ENCODE measurements around the gene CAP1.
"Not testable (repeated sequence)": the region's sequence is repeated elsewhere in the genome, so short reads cannot be mapped to it uniquely, and the experiment has no call there.

CAP1 gene

GRCh38 chr1:40032240-40032891 lies 8.2 kb upstream of the CAP1 start:
- no peak for DNase-seq (ENCODE audit: low read depth, low spot score)

GRCh38 chr1:40034869-40035268 lies 5.7 kb upstream of the CAP1 start:
- no peak for DNase-seq (ENCODE audit: low read depth, low spot score)

- DNase-seq (ENCODE audit: low read depth, low spot score), result no peak
These were observed 4.0 kb upstream of the CAP1 start for GRCh38 chr1:40036574-40036973.

GRCh38 chr1:40037254-40037653 lies 3.3 kb upstream of the CAP1 start:
- DNase-seq (ENCODE audit: low read depth, low spot score), result not testable (repeated sequence)

GRCh38 chr1:40038697-40039096 lies 1.8 kb upstream of the CAP1 start:
- no peak for DNase-seq (ENCODE audit: low read depth, low spot score)

- no peak for DNase-seq (ENCODE audit: low read depth, low spot score)
These were observed 1.2 kb upstream of the CAP1 start for GRCh38 chr1:40039245-40039756.

GRCh38 chr1:40039757-40040510 lies 595 bp upstream of the CAP1 start:
- DNase-seq (ENCODE audit: low read depth, low spot score), result no peak

GRCh38 chr1:40041466-40041838 lies 923 bp downstream of the CAP1 start:
- no peak for DNase-seq (ENCODE audit: low read depth, low spot score)

- DNase-seq (ENCODE audit: low read depth, low spot score), result no peak
These were observed 1.8 kb downstream of the CAP1 start for GRCh38 chr1:40042341-40042740.

- DNase-seq (ENCODE audit: low read depth, low spot score), result no peak
These were observed 3.6 kb downstream of the CAP1 start for GRCh38 chr1:40044110-40044509.

GRCh38 chr1:40045182-40045581 lies 4.7 kb downstream of the CAP1 start:
- no peak for DNase-seq (ENCODE audit: low read depth, low spot score)

GRCh38 chr1:40045766-40046165 lies 5.2 kb downstream of the CAP1 start:
- DNase-seq (ENCODE audit: low read depth, low spot score), result no peak

GRCh38 chr1:40047276-40047675 lies 6.7 kb downstream of the CAP1 start:
- DNase-seq (ENCODE audit: low read depth, low spot score), result no peak

- no peak for DNase-seq (ENCODE audit: low read depth, low spot score)
These were observed 7.2 kb downstream of the CAP1 start for GRCh38 chr1:40047769-40048168.

- no peak for DNase-seq (ENCODE audit: low read depth, low spot score)
These were observed 9.2 kb downstream of the CAP1 start for GRCh38 chr1:40049725-40050124.

GRCh38 chr1:40050863-40051262 lies 10.3 kb downstream of the CAP1 start:
- no peak for DNase-seq (ENCODE audit: low read depth, low spot score)

GRCh38 chr1:40053138-40053887 lies 12.8 kb downstream of the CAP1 start:
- no peak for DNase-seq (ENCODE audit: low read depth, low spot score)

- DNase-seq (ENCODE audit: low read depth, low spot score), result no peak
These were observed 16.2 kb downstream of the CAP1 start for GRCh38 chr1:40056519-40057309.

GRCh38 chr1:40057310-40058030 lies 16.9 kb downstream of the CAP1 start:
- no peak for DNase-seq (ENCODE audit: low read depth, low spot score)

GRCh38 chr1:40058097-40058452 lies 17.5 kb downstream of the CAP1 start:
- DNase-seq (ENCODE audit: low read depth, low spot score), result no peak

All from activated naive CD8-positive, alpha-beta T cell treated with anti-CD3 and anti-CD28 coated beads, Interleukin-2, amount 50 U/mL, for 16 hours (primary cell).